ENCODE data around the gene PRR15. TPM values are rescaled to one million over a fixed set of nuclear protein-coding genes. Genes with fewer than 3 reads are reported as not detected.

The PRR15 gene
- total and polyA plus RNA-seq, 11 donors = 0.17 to 7.0 (median 0.29) TPM; not detected in 4

GRCh38 chr7:29604052-29604451, 40.4 kb downstream of the PRR15 start:
- no peak overlapping the region for H3K4me3 ChIP-seq
- H3K4me1 ChIP-seq = peaks cover 0 to 9% (median 0%) of the 10 kb centered on the region in 12 donors
- no peak for ATAC-seq
- DNase-seq = no peak
- no peak overlapping the region for H3K27ac ChIP-seq
- H3K9me3 ChIP-seq = no peaks in the 10 kb centered on the region
- TF ChIP-seq CTCF (IDR thresholded peaks at IDR 0.05) = no peak
- no peak for TF ChIP-seq POLR2A (IDR thresholded peaks at IDR 0.05)
- WGBS, 4 donors = 94 to 99% (median 97%) methylated on average over 3 of the region's 3 CpGs
- peaks cover 0 to 4% (median 0%) of the 10 kb centered on the region in 9 donors for H3K27me3 ChIP-seq
- intact Hi-C loops (cut with DNase I) = no loop called here
- no peaks in the 10 kb centered on the region for H3K36me3 ChIP-seq

- ATAC-seq (no peak), DNase-seq (no peak)
- intact Hi-C loops (cut with DNase I) = no loop called here
- Histone ChIP-seq H3K27ac (no peak overlapping the region), H3K36me3 (no peaks in the 10 kb centered on the region), H3K4me1 (peaks cover 0 to 9% (median 0%) of the 10 kb centered on the region in 12 donors), H3K9me3 (no peaks in the 10 kb centered on the region), H3K4me3 (no peak overlapping the region), H3K27me3 (peaks cover 0 to 4% (median 0%) of the 10 kb centered on the region in 9 donors)
- TF ChIP-seq POLR2A (IDR thresholded peaks at IDR 0.05) = no peak
- no peak for TF ChIP-seq CTCF (IDR thresholded peaks at IDR 0.05)
These were observed 41.1 kb downstream of the PRR15 start for GRCh38 chr7:29604702-29605101.

GRCh38 chr7:29605671-29606070, 42.0 kb downstream of the PRR15 start:
- TF ChIP-seq POLR2A (IDR thresholded peaks at IDR 0.05) (no peak), CTCF (IDR thresholded peaks at IDR 0.05) (no peak)
- Histone ChIP-seq H3K9me3 (no peaks in the 10 kb centered on the region), H3K4me1 (peaks cover 0 to 9% (median 0%) of the 10 kb centered on the region in 12 donors), H3K36me3 (no peaks in the 10 kb centered on the region), H3K27me3 (peaks cover 0 to 4% (median 0%) of the 10 kb centered on the region in 9 donors), H3K4me3 (no peak overlapping the region), H3K27ac (no peak overlapping the region)
- DNase-seq (no peak), ATAC-seq (no peak)
- 93 to 99% (median 95%) methylated on average over 3 of the region's 3 CpGs for WGBS, 4 donors
- intact Hi-C loops (cut with DNase I) = no loop called here

- ATAC-seq (peak in 3 of 4 donors; percentile 71 to 83 (median 72)), DNase-seq (no peak)
- no peak overlapping the region for H3K27ac ChIP-seq
- H3K4me1 ChIP-seq = peaks cover 0 to 9% (median 0%) of the 10 kb centered on the region in 12 donors
- intact Hi-C loops (cut with DNase I) = no loop called here
- WGBS, 4 donors = 41 to 66% (median 52%) methylated on average over 4 of the region's 4 CpGs
- peaks cover 0 to 4% (median 0%) of the 10 kb centered on the region in 9 donors for H3K27me3 ChIP-seq
- H3K4me3 ChIP-seq = no peak overlapping the region
- no peaks in the 10 kb centered on the region for H3K36me3 ChIP-seq
- no peaks in the 10 kb centered on the region for H3K9me3 ChIP-seq
- TF ChIP-seq CTCF (IDR thresholded peaks at IDR 0.05) (no peak), POLR2A (IDR thresholded peaks at IDR 0.05) (no peak)
These were observed 42.7 kb downstream of the PRR15 start for GRCh38 chr7:29606287-29606721.
